HG02884 (cell line): ENCODE data around the gene GASK1A.
"Not testable (repeated sequence)": the region's sequence is repeated elsewhere in the genome, so short reads cannot be mapped to it uniquely, and the experiment has no call there.

Source experiments
- ATAC-seq: cut with Tn5 transposase; IDR thresholded peaks from one replicate; pipeline ENCODE4 v1.9.1; 2021; ENCODE audit warnings: mild to moderate bottlenecking, moderate library complexity; ENCODE audit not compliant: unreplicated experiment

Gene GASK1A

DNA sequence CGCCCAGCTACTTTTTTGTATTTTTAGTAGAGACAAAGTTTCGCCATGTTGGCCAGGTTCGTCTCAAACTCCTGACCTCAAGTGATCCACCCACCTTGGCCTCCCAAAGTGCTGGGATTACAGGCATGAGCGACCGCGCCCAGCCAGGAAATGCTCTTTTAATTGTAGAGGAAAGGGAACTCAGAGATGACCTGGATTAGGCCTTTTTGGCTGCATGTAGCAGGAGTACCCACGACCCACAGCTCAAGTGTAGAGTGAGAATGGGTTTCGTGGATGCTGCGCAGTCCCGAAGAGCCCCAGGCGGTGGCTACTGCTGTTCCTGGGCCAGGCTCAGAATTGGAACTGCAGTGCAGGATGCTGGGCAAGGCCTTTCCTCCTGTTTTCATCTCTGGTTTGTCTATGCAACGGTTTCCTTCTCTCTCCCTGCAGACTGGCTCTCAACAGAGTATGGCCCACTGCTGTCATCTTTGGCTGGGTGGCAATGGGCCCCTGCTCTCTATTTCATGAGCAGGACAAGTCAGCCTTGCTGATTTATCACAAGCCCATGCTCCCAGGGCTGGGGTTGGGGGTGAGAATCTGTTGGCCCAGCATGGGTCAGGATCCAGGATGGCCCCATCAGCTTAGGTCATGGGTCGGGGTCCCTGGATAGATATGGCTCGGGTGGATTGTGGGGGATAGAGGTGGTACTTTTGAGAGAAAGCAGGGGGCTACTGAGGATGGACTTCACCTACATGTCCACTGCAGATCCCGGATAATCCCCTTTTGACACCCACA, 51.2 kb downstream of the GASK1A start:
- ATAC-seq = no peak

- no peak for ATAC-seq
Measured at GRCh38 chr3:43031485-43031884, 52.4 kb downstream of the GASK1A start.

GRCh38 chr3:43031889-43032545, 52.9 kb downstream of the GASK1A start:
- no peak for ATAC-seq

DNA sequence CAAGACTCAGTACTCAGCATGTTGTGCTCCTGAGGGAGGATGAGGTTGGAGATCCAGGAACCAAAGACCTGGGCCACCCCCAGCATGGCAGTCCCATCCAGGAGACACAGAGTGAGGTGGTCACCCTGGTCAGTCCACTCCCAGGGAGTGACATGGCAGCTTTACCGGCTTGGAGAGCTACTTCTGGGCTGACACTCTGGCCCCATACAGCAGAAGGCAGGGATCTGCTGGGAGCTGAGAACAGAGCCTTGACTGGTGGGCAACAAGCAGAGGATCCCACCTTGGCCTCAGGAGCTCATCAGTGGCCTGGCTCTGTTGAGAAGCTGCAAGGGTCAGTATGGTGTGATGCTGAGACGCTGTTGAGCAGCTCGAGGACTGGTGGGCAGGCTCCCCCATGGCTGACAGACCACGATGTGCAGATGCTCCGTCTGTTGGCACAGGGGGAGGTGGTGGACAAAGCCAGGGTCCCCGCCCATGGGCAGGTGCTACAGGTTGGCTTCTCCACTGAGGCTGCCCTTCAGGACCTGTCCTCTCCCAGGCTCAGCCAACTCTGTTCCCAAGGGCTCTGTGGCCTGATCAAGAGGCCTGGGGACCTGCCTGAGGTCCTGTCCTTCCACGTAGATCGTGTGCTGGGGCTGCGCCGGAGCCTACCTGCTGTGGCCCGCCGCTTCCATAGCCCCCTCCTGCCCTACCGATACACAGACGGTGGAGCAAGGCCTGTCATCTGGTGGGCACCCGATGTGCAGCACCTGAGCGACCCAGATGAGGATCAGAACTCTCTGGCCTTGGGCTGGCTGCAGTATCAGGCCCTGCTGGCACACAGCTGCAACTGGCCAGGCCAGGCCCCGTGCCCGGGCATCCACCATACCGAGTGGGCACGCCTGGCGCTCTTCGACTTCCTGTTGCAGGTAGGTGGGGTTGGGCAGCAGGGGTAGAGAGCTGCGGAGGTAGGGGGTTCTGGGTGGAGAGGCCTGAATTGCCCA, 53.8 kb downstream of the GASK1A start:
- ATAC-seq = no peak

GRCh38 chr3:43034200-43034599, 55.1 kb downstream of the GASK1A start:
- no peak for ATAC-seq

GRCh38 chr3:43034911-43035310, 55.8 kb downstream of the GASK1A start:
- ATAC-seq = no peak

DNA sequence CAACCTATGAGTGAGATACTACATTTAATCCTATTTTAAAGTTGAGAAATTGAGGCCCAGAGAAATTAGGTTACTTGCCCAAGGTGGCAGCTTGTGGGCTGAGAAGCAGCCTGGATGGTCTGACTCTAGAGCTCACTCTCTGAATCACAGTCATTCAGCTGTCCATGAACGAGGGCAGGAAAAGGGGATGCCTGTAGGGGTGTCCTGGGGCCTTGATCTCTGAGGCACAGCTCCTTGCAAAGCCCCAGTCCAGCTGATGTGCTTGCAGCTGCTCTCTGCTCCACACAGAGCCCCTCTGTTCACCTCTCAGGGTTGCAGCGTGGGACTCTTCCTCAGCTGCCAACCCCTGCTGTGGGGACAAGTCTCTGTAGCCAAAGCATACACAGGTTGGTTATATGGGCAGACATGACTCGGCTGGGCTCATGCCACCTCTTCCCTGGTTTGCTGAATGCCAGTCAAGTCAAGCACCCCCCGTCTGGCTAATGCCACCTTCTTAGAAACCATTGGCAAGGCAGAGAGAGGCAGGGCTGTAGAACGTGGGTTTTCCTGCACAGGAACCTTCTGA, 56.8 kb downstream of the GASK1A start:
- no peak for ATAC-seq

GRCh38 chr3:43036621-43037423, 57.7 kb downstream of the GASK1A start:
- no peak for ATAC-seq

- no peak for ATAC-seq
Measured at GRCh38 chr3:43038010-43038409, 58.9 kb downstream of the GASK1A start.

- no peak for ATAC-seq
Measured at GRCh38 chr3:43041517-43041916, 62.4 kb downstream of the GASK1A start.

- no peak for ATAC-seq
Measured at GRCh38 chr3:43043071-43043766, 64.1 kb downstream of the GASK1A start.

GRCh38 chr3:43043793-43044192, 64.7 kb downstream of the GASK1A start:
- ATAC-seq = no peak

- not testable (repeated sequence) for ATAC-seq
Measured at GRCh38 chr3:43045079-43045478, 66.0 kb downstream of the GASK1A start.

DNA sequence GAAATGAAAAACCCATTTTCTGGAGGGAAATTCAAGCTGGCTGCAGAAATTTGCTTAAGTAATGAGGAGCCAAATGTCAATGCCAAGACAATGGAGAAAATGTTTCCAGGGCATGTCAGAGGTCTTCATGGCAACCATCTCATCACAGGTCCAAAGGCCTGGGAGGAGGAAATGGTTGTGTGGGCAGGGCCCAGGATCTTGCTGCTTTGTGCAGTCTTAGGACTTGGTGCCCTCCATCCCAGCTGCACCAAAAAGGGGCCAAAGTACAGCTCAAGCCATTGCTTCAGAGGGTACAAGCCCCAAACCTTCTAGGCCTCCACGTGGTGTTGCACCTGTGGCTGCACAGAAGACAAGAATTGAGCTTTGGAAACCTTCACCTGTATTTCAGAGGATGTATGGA, 67.5 kb downstream of the GASK1A start:
- no peak for ATAC-seq

GRCh38 chr3:43048470-43048869, 69.4 kb downstream of the GASK1A start:
- ATAC-seq = no peak

DNA sequence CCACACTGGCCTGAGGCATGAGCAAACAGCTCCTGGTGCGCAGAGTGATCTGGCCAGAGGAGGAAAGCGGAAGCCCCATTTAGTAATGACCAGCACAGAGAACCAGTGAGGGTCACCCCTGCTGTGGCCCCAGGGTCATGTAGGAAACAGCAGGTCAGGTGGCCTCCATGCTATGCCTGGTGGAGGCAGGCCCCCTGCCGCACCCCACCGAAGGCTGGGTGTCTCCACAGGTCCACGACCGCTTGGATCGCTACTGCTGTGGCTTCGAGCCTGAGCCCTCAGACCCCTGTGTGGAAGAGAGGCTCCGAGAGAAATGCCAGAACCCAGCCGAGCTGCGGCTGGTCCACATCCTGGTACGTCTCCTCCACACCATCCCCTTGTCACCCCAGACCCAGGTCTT, 74.2 kb downstream of the GASK1A start:
- no peak for ATAC-seq

DNA sequence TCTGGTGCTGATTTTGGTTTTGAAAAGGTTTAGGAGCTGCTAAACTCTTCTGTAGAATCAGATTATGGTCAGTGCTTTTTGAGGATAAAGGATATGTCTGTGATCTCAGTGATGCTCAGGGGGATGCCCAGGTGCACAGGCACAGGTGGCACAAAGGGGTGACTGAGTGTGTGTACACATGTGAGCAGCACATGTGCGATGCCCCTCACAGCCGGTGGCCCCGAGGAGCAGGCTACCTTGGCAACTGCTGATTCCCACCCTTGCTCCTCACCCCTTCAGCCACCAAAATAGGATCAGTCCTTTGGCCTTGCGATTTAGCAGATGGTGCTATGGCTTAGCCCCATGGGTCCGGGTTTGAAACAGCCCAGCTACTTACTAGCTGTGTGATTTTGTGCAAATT, 75.6 kb downstream of the GASK1A start:
- no peak for ATAC-seq

GRCh38 chr3:43055393-43055792, 76.3 kb downstream of the GASK1A start:
- no peak for ATAC-seq
